ENCODE results near the gene PRKN. TPM values are rescaled to one million over a fixed set of nuclear protein-coding genes. Genes with fewer than 3 reads are reported as not detected.

The PRKN gene
- total RNA-seq, 1 experiment from 2014 or later, result 2.0 TPM

DNA sequence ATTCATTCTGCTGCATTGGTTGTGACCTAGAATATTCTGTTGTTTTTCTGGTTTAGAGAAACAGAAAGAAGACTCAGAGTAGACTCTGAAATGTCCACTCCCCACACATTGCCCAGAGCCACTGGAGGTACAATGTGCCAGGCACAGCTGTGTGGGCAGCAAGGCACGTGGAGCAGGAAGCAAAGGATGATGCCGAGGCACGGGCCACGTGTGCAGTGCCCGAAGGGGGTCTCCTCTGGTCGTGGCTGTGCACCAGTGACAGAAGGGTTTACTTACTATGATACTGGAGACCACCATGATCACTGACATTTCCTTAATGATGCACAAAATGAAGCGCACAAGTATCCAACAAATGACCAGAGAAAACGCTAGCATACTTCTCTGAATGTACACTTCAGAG, 488.9 kb downstream of the PRKN start:
- no peak overlapping the region for H2BK120ac ChIP-seq (ENCODE audit: low read depth, low read length, poor library complexity, severe bottlenecking)
- H4K91ac ChIP-seq (ENCODE audit: insufficient read length, low read depth, low read length), result no peak overlapping the region
- H2BK5ac ChIP-seq (ENCODE audit: insufficient read length, low read length), result no peak overlapping the region
- H3K4me1 ChIP-seq (ENCODE audit: insufficient read depth, low read length), result no peaks in the 10 kb centered on the region
- H4K20me1 ChIP-seq (ENCODE audit: control insufficient read depth, insufficient read depth, insufficient read length), result no peaks in the 10 kb centered on the region
- H3K9ac ChIP-seq (ENCODE audit: extremely low read depth, insufficient read length, low read length), result no peak overlapping the region
- H3K18ac ChIP-seq (ENCODE audit: insufficient read length, low read depth, low read length), result no peak overlapping the region
- no peak overlapping the region for H3K27ac ChIP-seq (ENCODE audit: insufficient read length, low read depth, low read length)
- Mint-ChIP-seq H3K9me3 (peaks cover 0 to 3% of the 10 kb centered on the region in 2 experiments; a peak in 2 of 5 replicates), H3K4me1 (no peaks in the 10 kb centered on the region), H3K27me3 (ENCODE audit: low read depth) (no peaks in the 10 kb centered on the region), H3K36me3 (ENCODE audit: insufficient read depth in 1 of 3, low read depth in 3 of 3) (no peaks in the 10 kb centered on the region), H3K4me3 (no peak overlapping the region), H3K27ac (no peak overlapping the region)
- H3K14ac ChIP-seq (ENCODE audit: insufficient read depth, low read length), result no peak overlapping the region
- WGBS (ENCODE audit: extremely low coverage, insufficient read length, low lambda C conversion rate), result no CpG with 5 or more reads among the region's 8 CpGs
- H3K9me3 ChIP-seq (ENCODE audit: control insufficient read depth, low read depth, low read length), result no peaks in the 10 kb centered on the region
- H3K79me2 ChIP-seq (ENCODE audit: insufficient read depth, low read length), result no peaks in the 10 kb centered on the region
- H2BK20ac ChIP-seq (ENCODE audit: low read depth, low read length, poor library complexity, severe bottlenecking), result no peak overlapping the region
- H3K4me2 ChIP-seq (ENCODE audit: insufficient read depth, insufficient read length, low read length), result no peak overlapping the region
- H2AFZ ChIP-seq (ENCODE audit: low read length), result no peak overlapping the region
- no peak overlapping the region for H4K8ac ChIP-seq (replicated peaks; ENCODE audit: insufficient read length, low read depth, low read length)
- H3K4ac ChIP-seq (ENCODE audit: low read depth, low read length), result no peak overlapping the region
- no peaks in the 10 kb centered on the region for H3K79me1 ChIP-seq (ENCODE audit: insufficient read depth, low read depth, low read length, poor library complexity, severe bottlenecking)
- no peak overlapping the region for H3T11ph ChIP-seq (ENCODE audit: low read length)
- no peak overlapping the region for H4K5ac ChIP-seq (ENCODE audit: insufficient read length, low read depth, low read length)
- no peak overlapping the region for H3K23ac ChIP-seq (ENCODE audit: insufficient read length, low read depth, low read length)
- no peak overlapping the region for H2BK12ac ChIP-seq (ENCODE audit: insufficient read length, low read depth, low read length)
- H2AK5ac ChIP-seq (ENCODE audit: insufficient read length, low read length), result no peak overlapping the region
- no peak overlapping the region for H2BK15ac ChIP-seq (ENCODE audit: low read depth, low read length)
- TF ChIP-seq, protein P1, sequence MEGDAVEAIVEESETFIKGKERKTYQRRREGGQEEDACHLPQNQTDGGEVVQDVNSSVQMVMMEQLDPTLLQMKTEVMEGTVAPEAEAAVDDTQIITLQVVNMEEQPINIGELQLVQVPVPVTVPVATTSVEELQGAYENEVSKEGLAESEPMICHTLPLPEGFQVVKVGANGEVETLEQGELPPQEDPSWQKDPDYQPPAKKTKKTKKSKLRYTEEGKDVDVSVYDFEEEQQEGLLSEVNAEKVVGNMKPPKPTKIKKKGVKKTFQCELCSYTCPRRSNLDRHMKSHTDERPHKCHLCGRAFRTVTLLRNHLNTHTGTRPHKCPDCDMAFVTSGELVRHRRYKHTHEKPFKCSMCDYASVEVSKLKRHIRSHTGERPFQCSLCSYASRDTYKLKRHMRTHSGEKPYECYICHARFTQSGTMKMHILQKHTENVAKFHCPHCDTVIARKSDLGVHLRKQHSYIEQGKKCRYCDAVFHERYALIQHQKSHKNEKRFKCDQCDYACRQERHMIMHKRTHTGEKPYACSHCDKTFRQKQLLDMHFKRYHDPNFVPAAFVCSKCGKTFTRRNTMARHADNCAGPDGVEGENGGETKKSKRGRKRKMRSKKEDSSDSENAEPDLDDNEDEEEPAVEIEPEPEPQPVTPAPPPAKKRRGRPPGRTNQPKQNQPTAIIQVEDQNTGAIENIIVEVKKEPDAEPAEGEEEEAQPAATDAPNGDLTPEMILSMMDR (conservative IDR thresholded peaks at IDR 0.05), result no peak
- no peak overlapping the region for H3K56ac ChIP-seq (ENCODE audit: insufficient read length, low read depth, low read length)
- H3K27me3 ChIP-seq (ENCODE audit: insufficient read depth, low read length), result no peaks in the 10 kb centered on the region
- DNase-seq, result no peak
- H3K23me2 ChIP-seq (ENCODE audit: insufficient read length, low read depth, low read length, poor library complexity, severe bottlenecking), result no peaks in the 10 kb centered on the region
